ENCODE results near the gene PITX2.

DNA sequence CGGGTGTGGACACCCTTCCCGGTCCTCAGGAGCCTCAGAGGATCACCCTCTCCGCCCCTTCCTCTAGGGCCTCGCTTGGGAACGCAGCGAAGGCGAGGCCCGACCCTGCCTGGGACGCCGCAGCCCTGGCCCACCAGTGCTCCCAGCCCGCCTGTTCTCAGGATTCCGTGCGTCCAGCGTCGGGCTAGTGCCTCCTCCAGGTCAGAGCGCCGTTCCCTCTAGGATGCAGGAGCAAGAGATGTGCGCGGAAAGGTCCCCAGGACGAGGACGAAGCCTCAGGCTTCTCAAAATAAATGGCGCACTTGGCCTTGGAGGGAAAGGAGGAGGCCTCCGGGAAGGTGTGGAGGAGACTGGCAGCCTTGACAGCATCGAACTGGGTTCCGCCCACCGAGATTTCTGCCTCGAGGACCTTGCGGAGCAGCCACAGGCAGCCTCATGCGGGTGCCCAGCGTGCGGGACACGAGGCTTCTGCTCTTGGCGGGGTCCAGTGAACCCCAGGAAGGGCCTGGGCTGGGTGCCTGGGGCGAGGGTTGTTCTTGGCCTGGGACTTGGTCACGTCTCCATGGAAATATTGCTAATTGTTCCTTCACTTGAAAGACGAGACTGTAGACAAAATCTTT is 35.1 kb downstream of the PITX2 start:
- TF ChIP-seq, protein P1, sequence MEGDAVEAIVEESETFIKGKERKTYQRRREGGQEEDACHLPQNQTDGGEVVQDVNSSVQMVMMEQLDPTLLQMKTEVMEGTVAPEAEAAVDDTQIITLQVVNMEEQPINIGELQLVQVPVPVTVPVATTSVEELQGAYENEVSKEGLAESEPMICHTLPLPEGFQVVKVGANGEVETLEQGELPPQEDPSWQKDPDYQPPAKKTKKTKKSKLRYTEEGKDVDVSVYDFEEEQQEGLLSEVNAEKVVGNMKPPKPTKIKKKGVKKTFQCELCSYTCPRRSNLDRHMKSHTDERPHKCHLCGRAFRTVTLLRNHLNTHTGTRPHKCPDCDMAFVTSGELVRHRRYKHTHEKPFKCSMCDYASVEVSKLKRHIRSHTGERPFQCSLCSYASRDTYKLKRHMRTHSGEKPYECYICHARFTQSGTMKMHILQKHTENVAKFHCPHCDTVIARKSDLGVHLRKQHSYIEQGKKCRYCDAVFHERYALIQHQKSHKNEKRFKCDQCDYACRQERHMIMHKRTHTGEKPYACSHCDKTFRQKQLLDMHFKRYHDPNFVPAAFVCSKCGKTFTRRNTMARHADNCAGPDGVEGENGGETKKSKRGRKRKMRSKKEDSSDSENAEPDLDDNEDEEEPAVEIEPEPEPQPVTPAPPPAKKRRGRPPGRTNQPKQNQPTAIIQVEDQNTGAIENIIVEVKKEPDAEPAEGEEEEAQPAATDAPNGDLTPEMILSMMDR (conservative IDR thresholded peaks at IDR 0.05 in 1 of 2, IDR thresholded peaks at IDR 0.05 in 1 of 2; ENCODE audit: extremely low read depth in 1 of 2, insufficient read depth in 1 of 2, low read depth in 1 of 2, low read length in 2 of 2), result no peak
- no peak for TF ChIP-seq EZH2 (IDR thresholded peaks at IDR 0.05; ENCODE audit: borderline replicate concordance, low read length)

Data from mammary epithelial cell (primary cell).